GM21447 (cell line): ENCODE data around the gene KPNA2.

Source experiments
- ATAC-seq: cut with Tn5 transposase; IDR thresholded peaks from one replicate; pipeline ENCODE4 v1.9.1; 2021; ENCODE audit not compliant: unreplicated experiment

Gene KPNA2

GRCh38 chr17:68095205-68095811 lies 59.8 kb downstream of the KPNA2 start:
- ATAC-seq = no peak

DNA sequence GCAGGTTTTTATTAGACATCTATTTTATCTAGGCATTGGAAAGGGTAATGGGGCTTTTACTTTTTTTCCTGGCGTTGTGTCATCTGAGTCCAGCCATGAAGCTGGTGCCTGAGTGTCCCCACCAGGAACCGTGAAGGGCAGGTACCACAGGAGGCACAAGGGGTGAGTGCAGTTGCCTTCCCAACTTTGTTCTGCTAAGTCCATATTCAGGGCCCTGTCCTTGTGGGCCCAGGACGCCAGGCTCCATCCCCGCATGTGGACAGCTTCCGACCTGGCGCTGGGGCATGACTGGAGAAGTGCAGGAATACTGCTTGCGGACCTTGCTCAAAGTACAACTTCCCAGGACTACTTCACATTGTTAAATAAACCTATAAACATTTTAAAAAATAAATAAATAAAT lies 60.6 kb downstream of the KPNA2 start:
- no peak for ATAC-seq
